Cerebellar cortex (tissue), 1 donor: ENCODE measurements around the gene COL5A3.
"Not testable (repeated sequence)": the region's sequence is repeated elsewhere in the genome, so short reads cannot be mapped to it uniquely, and the experiment has no call there.

Experiments
- DNase-seq: peaks from one replicate; pipeline ENCODE4 v3.0.0-alpha.2; 2015; ENCODE audit warnings: low spot score

The COL5A3 gene

DNA sequence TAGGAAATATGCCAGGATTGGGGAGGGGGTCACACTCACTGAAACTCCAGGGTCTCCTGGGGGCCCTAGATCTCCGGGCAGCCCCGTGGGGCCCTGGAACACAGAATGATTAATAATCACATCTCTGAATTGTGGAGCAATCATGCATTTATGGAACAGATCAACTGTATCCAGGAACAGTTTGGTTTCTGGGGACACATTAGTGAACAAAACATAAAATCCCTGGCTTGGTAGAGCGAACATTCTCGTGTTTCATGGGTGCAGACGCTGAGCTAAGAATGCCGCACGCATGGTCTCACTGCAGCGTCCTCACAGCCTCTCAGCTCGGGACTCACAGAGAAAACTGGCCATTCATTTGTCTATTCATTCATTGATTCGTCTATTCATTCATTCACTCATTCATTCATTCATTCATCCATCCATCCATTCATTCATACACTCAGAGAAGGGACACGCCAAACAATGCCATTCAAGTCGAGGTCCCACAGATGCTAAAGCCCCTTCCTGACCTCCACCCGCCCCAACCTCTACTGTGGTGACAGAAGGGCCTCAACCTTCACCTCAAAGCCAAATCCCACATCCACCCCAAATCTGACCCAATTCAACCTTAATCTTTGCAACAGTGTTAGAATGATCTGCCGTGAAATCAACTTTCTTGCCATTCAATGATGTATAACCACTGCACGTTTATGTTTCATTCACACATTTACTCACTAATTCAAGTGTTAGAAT lies 39.0 kb downstream of the COL5A3 start:
- DNase-seq, result no peak

- no peak for DNase-seq
Observed at GRCh38 chr19:9970481-9970880, 39.8 kb downstream of the COL5A3 start.

- DNase-seq, result no peak
Observed at GRCh38 chr19:9969688-9969975, 40.7 kb downstream of the COL5A3 start.

DNA sequence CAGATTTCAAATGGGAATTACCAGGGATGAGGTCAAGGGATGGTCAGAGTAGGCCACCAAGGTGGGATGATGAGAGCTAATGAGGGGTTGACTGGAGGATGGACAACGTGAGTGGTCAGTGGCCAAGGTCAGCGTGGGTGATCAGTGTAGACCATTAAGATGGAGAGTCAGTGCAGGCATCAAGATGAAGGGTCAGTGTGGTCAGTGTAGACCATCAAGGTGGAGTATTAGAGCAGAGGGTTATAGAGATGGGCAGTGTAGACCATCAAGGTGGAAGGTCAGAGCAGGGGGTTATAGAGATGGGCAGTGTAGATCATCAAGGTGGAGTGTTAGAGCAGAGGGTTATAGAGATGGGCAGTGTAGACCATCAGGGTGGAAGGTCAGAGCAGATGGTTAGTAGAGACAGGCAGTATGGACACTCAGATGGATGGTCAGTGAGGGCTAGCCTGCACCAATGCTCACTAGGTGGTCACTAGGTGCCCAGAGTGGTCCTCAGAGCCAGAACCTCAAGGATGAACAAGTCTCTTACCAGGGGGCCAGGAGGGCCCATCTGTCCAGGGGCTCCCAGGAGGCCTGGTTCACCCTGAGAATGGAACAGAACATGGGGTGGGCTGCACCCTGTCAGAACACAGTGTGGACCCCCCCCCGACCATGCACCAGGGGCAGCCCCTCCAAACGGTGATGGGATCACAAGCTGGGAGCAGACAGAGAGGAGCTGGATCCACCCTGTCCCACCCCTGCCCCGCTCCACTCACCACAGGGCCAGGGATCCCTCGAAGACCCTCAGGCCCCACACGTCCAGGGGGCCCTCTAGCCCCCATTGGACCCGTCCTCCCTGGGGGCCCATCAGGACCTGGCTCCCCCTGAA lies 41.2 kb downstream of the COL5A3 start:
- DNase-seq, result no peak

GRCh38 chr19:9967326-9967725 lies 43.0 kb downstream of the COL5A3 start:
- no peak for DNase-seq

DNA sequence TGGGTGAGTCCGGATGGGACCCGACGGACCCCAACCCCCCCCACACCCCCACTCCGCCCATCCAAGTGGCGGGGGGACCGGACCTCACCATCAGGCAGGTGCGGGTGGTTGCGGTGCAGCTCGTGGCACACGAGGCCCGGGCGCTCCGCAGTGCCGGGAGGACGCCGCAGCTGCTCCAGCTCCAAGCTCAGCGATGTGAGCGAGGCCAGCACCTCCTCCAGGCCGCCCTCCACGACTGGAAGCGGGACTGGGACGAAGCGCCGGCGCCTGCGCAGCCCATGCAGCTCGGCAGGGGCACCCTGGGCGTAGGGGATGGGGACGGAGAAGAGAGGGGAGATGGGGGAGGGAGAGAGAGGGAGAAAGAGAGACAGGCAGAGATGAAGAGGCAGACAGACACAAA lies 43.9 kb downstream of the COL5A3 start:
- no peak for DNase-seq

- no peak for DNase-seq
Observed at GRCh38 chr19:9966024-9966423, 44.3 kb downstream of the COL5A3 start.

GRCh38 chr19:9962623-9963290 lies 47.5 kb downstream of the COL5A3 start:
- no peak for DNase-seq

GRCh38 chr19:9961103-9961502 lies 49.2 kb downstream of the COL5A3 start:
- no peak for DNase-seq

DNA sequence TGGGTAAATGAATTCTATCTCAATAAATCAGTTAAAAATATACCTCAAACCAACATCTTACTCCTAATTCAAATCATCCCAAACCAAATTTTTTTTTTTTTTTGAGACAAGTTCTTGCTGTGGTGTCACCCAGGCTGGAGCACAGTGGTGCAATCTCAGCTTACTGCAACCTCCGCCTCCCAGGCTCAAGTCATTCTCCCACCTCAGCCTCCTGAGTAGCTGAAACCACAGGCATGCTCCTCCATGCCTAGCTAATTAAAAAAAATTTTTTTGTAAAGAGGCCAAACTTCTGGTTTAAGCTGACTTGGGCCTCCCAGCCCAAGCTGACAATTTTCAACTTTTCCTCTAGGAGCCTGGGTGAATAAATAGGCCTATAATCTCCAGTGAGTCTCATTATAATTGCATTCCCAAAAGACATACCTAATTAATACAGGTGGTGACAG lies 51.9 kb downstream of the COL5A3 start:
- DNase-seq, result no peak

- no peak for DNase-seq
Observed at GRCh38 chr19:9956956-9957355, 53.3 kb downstream of the COL5A3 start.

DNA sequence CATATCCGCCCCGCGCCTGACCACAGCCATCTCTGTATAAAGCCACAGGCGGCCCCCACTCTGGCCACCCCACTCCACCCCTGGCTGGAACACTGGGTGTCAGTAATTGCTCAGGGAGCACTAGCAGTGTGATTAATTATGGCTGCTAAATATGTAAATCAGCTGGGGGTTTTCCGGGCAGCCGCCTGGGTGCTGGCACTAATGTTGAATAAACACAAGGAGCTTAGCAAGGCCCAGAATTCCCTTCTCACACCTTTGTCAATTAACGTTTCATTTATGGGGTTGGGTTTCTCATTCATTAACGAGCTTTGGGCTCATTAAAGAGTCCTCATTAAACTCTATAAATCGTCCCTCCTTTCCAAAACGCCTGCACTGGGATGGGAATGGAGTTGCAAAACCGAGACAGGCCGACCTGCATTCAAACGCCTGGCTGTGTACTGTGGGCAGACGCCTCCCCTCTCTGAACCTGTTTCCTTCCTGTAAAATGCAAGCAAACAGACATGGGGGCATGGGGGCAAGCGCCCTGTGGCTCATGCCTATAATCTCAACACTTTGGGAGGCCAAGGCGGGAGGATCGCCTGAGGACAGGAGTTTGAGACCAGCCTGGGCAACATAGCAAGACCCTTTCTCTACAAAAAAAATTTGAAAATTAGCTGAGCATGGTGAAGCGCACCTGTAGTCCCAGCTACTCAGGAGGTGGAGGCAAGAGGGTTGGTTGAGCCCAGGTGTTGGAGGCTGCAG lies 56.3 kb downstream of the COL5A3 start:
- no peak for DNase-seq

GRCh38 chr19:9952276-9952675 lies 58.0 kb downstream of the COL5A3 start:
- no peak for DNase-seq

GRCh38 chr19:9947441-9947840 lies 62.9 kb downstream of the COL5A3 start:
- no peak for DNase-seq

GRCh38 chr19:9946528-9947125 lies 63.7 kb downstream of the COL5A3 start:
- DNase-seq, result not testable (repeated sequence)

DNA sequence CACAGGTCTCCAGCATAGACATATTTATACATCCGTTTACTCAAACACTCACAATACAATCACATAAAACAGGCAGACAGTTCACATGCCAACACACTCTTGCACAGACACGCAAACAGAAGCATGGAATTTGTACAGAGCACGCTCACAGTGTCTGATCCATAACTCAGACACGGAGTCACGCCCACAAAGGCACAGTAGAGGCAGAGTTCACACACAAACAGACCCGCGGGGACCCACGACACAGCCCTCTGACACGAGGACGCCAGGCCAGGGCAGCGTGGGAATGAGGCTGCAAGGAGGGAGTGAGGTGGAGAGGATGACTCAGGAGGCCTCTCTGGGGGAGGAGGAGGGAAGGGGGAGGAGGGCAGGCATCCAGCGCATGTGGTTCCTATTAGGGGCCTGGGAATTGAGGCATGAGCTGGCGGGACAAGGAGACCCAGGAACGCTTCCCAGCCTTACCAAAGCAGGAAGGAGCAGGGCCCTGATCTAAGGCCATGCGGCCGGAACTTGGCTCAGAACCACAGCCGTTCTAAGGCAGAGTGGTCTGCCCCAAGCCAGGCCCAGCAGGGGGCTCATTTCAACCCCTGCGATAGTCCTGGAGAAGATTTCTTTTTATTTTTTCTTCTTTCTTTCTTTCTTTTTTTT lies 64.9 kb downstream of the COL5A3 start:
- peak; percentile 28 for DNase-seq

DNA sequence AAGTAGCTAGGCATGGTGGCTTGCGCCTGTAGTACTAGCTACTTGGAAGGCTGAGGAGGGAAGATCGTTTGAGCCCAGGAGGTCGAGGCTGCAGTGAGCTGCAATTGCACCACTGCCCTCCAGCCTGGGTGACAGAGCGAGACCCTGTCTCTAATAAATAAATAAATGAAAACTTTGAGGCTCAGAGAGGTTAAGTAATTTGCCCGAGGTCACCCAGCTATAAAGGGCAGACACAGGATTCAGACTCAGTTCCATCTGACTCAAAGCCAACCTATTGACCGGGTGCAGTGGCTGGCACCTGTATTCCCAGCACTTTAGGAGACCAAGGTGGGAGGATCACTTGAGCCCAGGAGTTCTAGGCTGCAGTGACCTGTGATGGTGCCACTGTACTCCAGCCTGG lies 66.6 kb downstream of the COL5A3 start:
- DNase-seq, result no peak

GRCh38 chr19:9941671-9942070 lies 68.6 kb downstream of the COL5A3 start:
- no peak for DNase-seq

- no peak for DNase-seq
Observed at GRCh38 chr19:9941231-9941630, 69.1 kb downstream of the COL5A3 start.

DNA sequence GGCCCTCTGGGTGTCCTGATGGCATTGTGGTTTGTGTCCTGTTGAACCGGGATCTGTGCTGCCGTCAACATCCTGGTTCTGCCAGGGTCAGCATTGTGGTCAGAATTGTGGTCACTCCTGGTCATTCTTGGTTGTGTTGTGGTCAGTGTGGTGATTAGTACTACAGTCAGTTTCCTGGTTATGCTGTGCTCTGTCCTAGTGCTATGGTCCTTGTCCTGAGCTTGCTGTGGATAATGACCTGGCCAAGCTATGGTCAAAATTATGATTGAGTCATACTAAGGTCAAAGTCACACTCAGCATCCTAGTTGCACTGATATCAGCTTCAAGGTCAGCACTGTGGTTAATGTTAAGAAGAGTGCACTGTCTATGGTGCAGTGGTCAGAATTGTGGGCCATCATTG lies 69.5 kb downstream of the COL5A3 start:
- no peak for DNase-seq

DNA sequence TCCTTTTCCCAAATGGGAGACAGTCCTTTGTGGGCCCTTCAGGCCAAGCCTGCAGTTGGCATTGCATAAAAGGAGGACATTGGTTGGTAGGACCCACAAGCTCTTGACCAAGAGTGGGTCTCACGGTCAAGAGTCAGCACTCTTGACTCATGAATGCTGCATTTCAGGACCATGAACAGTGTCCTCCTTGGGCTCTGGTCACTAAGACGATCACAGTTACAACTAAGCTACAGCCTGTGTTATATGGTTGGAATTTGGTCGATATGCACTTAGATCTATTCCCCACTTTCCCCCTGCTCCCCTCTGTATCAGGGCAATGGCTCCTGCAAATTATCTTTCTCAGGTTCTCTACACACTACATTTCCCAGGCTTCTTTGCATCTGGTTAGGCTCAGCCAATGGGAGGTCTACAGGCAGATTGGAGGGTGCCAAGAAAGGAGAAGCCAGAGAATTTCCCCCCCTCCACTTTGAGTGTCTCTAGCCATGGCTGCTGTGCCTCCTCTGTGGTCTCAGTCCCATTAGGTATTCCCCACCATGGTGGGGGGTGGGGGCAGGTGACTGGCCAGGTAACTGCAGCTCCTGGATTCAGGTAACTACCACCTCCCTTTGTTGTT lies 70.9 kb downstream of the COL5A3 start:
- no peak for DNase-seq
